Measurements from ENCODE around the gene MISP3. TPM values are rescaled to one million over a fixed set of nuclear protein-coding genes. Genes with fewer than 3 reads are reported as not detected.

MISP3 gene
- total and polyA plus RNA-seq, 9 of the 15 experiments (the other 6 are each of a cell fraction or from before 2014, with no cell fraction given), result 0.25 to 5.6 (median 1.6) TPM

- TF ChIP-seq VEZF1 (CRISPR knock-in tag; IDR thresholded peaks at IDR 0.05), result no peak
- no peak for TF ChIP-seq HDGF (IDR thresholded peaks at IDR 0.05)
- no peak for TF ChIP-seq HOXB6 (CRISPR knock-in tag; IDR thresholded peaks at IDR 0.05; ENCODE audit: borderline replicate concordance)
- no peak for TF ChIP-seq RB1 (IDR thresholded peaks at IDR 0.05; ENCODE audit: low read depth)
- TF ChIP-seq RUNX1 (IDR thresholded peaks at IDR 0.05; ENCODE audit: low read depth), result 0 out of 2 replicates have a peak, but pooled peaks have one; percentile 26
- no peak for TF ChIP-seq HSF4 (CRISPR knock-in tag; IDR thresholded peaks at IDR 0.05; ENCODE audit: borderline replicate concordance)
- TF ChIP-seq CREM (IDR thresholded peaks at IDR 0.05; ENCODE audit: low read depth), result no peak
- TF ChIP-seq ZFP91 (CRISPR knock-in tag; IDR thresholded peaks at IDR 0.05), result no peak
- TF ChIP-seq HOMEZ (CRISPR knock-in tag; IDR thresholded peaks at IDR 0.05), result no peak
- TF ChIP-seq TCF7 (IDR thresholded peaks at IDR 0.05; ENCODE audit: borderline replicate concordance), result no peak
- no peak for TF ChIP-seq SAP30 (IDR thresholded peaks at IDR 0.05; ENCODE audit: borderline replicate concordance, insufficient read depth, low read depth, low read length, poor library complexity, severe bottlenecking)
- TF ChIP-seq ZNF695 (CRISPR knock-in tag; IDR thresholded peaks at IDR 0.05), result no peak
- TF ChIP-seq ZNF282 (CRISPR knock-in tag; IDR thresholded peaks at IDR 0.05), result no peak
- no peak for TF ChIP-seq DIDO1 (tag; IDR thresholded peaks at IDR 0.05; ENCODE audit: low read depth)
- no peak for TF ChIP-seq ZNF146 (CRISPR knock-in tag; IDR thresholded peaks at IDR 0.05; ENCODE audit: unreplicated experiment)
- no peak for TF ChIP-seq BMI1 (IDR thresholded peaks at IDR 0.05; ENCODE audit: low read length)
- no peak for TF ChIP-seq ZBTB17 (CRISPR knock-in tag; IDR thresholded peaks at IDR 0.05)
- TF ChIP-seq STAT5B (CRISPR knock-in tag; IDR thresholded peaks at IDR 0.05), result no peak
- TF ChIP-seq ATF1 (CRISPR knock-in tag; IDR thresholded peaks at IDR 0.05), result no peak
- TF ChIP-seq ATF1 (tag; IDR thresholded peaks at IDR 0.05), result 0 out of 2 replicates have a peak, but pooled peaks have one; percentile 31
- TF ChIP-seq GTF2A2 (tag; IDR thresholded peaks at IDR 0.05), result no peak
- no peak for TF ChIP-seq ZNF79 (CRISPR knock-in tag; IDR thresholded peaks at IDR 0.05; ENCODE audit: low read depth)
Observed at GRCh38 chr19:14058182-14059092, 14.1 kb upstream of the MISP3 start (continued).
